GM12864 (cell line): Measurements from ENCODE around the gene LTBP2.

ENCODE experiments used
- DNase-seq: peaks from one replicate; pipeline ENCODE4 v3.0.0-alpha.2; 2011; ENCODE audit warnings: low read depth
- H3K4me3 ChIP-seq: 2 replicates; pipeline ENCODE4 v1.5.1; 2011; ENCODE audit warnings: mild to moderate bottlenecking, low read depth, low read length, control low read depth
- CTCF ChIP-seq: IDR thresholded peaks from 2 replicates; pipeline ENCODE4 v1.5.1; 2011; ENCODE audit warnings: low read depth, mild to moderate bottlenecking, moderate library complexity, low read length, control low read depth, inconsistent platforms; ENCODE audit errors: missing control alignments

The LTBP2 gene

GRCh38 chr14:74591899-74592298 is 20.1 kb downstream of the LTBP2 start:
- DNase-seq = no peak
- H3K4me3 ChIP-seq = no peak overlapping the region
- no peak for TF ChIP-seq CTCF

- TF ChIP-seq CTCF = no peak
- no peak overlapping the region for H3K4me3 ChIP-seq
- DNase-seq = no peak
These were observed 20.6 kb downstream of the LTBP2 start for GRCh38 chr14:74591394-74591793.

GRCh38 chr14:74589291-74589879 is 22.7 kb downstream of the LTBP2 start:
- H3K4me3 ChIP-seq = no peak overlapping the region
- no peak for DNase-seq
- TF ChIP-seq CTCF = no peak

GRCh38 chr14:74587363-74587707 is 24.7 kb downstream of the LTBP2 start:
- no peak overlapping the region for H3K4me3 ChIP-seq
- no peak for TF ChIP-seq CTCF
- no peak for DNase-seq

- TF ChIP-seq CTCF = no peak
- DNase-seq = no peak
- H3K4me3 ChIP-seq = no peak overlapping the region
These were observed 25.2 kb downstream of the LTBP2 start for GRCh38 chr14:74586681-74587362.

GRCh38 chr14:74585406-74586335 is 26.4 kb downstream of the LTBP2 start:
- no peak for TF ChIP-seq CTCF
- no peak for DNase-seq
- no peak overlapping the region for H3K4me3 ChIP-seq
